Measurements from ENCODE around the gene IRS2. TPM values are rescaled to one million over a fixed set of nuclear protein-coding genes. Genes with fewer than 3 reads are reported as not detected.
A peak's percentile ranks its signal among the peaks of the same experiment; 100 is the strongest.

IRS2 gene
- total RNA-seq, 1 donor from 2014 or later: 20.1 TPM

DNA sequence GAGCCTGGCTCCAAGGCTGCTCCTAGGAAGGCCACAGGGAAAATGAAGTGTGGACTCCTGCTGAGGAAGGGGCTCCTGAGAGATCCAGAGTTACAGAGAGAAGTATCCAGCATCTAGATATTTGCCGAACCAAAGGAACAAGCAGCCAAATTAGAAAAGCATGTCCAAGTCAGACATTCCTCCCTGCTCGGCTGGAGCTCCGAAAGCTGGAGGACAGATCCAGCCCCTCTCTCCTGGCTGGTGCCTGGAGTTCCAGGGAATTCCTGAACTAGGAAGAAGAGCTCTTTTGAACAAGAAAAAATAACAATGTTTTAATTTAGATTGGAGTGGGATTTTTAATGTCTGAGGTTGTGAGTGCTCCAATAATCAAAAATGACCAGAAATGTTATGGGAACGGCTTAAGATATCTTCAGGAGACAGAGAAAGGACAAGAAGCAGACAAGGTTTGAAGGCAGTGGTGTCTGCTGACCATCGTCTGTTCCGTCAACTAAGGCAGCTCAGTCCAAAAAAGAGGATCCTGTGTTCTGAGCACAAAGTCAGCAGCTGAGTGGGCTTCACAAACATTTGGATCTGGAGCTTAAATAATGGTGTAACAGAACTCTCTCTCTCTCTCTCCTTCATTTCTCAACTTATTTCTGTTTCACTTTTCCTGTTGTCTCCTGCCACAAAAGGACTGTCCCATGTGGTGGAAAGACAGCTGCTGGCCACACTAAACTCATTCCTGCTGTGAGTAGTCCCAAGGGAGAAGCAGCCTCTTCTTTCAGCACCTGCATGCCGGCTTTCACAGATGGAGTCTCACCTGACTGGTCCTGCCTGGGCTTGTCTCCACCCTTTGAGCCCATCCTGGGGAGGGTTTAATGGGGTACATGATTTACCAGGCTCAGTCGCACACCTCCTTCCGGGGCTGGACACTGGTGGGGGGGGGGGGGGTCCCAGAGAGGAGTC is 31.5 kb upstream of the IRS2 start:
- peak overlapping the region; percentile 66 for H3K4me2 ChIP-seq (ENCODE audit: low read length)
- peaks cover 27% of the 10 kb centered on the region for H3K4me1 ChIP-seq (ENCODE audit: insufficient read depth, low read length)
- no peak overlapping the region for H3K4me3 Mint-ChIP-seq (ENCODE audit: unreplicated experiment)
- no peaks in the 10 kb centered on the region for H3K79me2 ChIP-seq (ENCODE audit: insufficient read depth, low read length)
- no peak overlapping the region for H3K27ac ChIP-seq (ENCODE audit: low read depth, low read length)
- DNase-seq (ENCODE audit: low read depth) (no peak), FAIRE-seq (peak; percentile 29)
- H3K27me3 Mint-ChIP-seq (ENCODE audit: low read depth, unreplicated experiment): peaks cover 8% of the 10 kb centered on the region
- no peak for TF ChIP-seq EZH2 (IDR thresholded peaks at IDR 0.05; ENCODE audit: insufficient read depth, low read length)
- TF ChIP-seq, protein P1, sequence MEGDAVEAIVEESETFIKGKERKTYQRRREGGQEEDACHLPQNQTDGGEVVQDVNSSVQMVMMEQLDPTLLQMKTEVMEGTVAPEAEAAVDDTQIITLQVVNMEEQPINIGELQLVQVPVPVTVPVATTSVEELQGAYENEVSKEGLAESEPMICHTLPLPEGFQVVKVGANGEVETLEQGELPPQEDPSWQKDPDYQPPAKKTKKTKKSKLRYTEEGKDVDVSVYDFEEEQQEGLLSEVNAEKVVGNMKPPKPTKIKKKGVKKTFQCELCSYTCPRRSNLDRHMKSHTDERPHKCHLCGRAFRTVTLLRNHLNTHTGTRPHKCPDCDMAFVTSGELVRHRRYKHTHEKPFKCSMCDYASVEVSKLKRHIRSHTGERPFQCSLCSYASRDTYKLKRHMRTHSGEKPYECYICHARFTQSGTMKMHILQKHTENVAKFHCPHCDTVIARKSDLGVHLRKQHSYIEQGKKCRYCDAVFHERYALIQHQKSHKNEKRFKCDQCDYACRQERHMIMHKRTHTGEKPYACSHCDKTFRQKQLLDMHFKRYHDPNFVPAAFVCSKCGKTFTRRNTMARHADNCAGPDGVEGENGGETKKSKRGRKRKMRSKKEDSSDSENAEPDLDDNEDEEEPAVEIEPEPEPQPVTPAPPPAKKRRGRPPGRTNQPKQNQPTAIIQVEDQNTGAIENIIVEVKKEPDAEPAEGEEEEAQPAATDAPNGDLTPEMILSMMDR (IDR thresholded peaks at IDR 0.05; ENCODE audit: insufficient read depth, low read depth, low read length): no peak
- no peaks in the 10 kb centered on the region for H3K9me3 Mint-ChIP-seq (ENCODE audit: unreplicated experiment)
- H4K20me1 ChIP-seq (ENCODE audit: insufficient read depth, low read length): no peaks in the 10 kb centered on the region
- H3K36me3 ChIP-seq (ENCODE audit: insufficient read depth, low read length): no peaks in the 10 kb centered on the region
- H3K27ac Mint-ChIP-seq (ENCODE audit: unreplicated experiment): no peak overlapping the region
- peaks cover 23% of the 10 kb centered on the region for H3K4me1 Mint-ChIP-seq (ENCODE audit: low read depth, unreplicated experiment)
- no peak overlapping the region for H3K4me3 ChIP-seq (ENCODE audit: insufficient read depth, low read depth, low read length)
- H3K36me3 Mint-ChIP-seq (ENCODE audit: low read depth, unreplicated experiment): peaks cover 2% of the 10 kb centered on the region
- H3K27me3 ChIP-seq (ENCODE audit: insufficient read depth, low read length): no peaks in the 10 kb centered on the region
- no peak overlapping the region for H2AFZ ChIP-seq (ENCODE audit: low read depth, low read length)
- no peak overlapping the region for H3K9ac ChIP-seq (ENCODE audit: low read length)
- no peaks in the 10 kb centered on the region for H3K9me3 ChIP-seq (ENCODE audit: insufficient read depth, low read depth, low read length)

DNA sequence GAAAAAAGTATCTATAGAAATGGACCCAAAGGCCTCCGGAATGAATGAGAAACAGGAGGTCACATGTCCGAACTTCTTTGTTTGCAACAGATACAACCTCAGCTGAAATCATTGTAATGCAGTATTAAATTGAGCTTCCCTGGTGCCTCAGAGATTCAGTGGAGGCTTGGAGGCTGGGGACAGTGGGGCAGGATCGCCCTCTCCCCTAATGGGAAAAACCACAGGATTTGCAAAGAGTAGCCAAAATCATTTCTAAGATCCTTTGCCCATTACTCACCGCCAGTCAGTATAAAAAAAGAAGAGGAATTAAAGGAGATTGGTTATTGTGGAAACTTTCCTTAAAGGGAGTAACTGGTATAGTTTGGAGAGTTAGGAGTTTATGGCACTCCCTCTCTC is 30.4 kb upstream of the IRS2 start:
- no peaks in the 10 kb centered on the region for H4K20me1 ChIP-seq (ENCODE audit: insufficient read depth, low read length)
- Mint-ChIP-seq H3K9me3 (ENCODE audit: unreplicated experiment) (peaks cover 1% of the 10 kb centered on the region), H3K36me3 (ENCODE audit: low read depth, unreplicated experiment) (peaks cover 2% of the 10 kb centered on the region), H3K4me1 (ENCODE audit: low read depth, unreplicated experiment) (peaks cover 23% of the 10 kb centered on the region), H3K27ac (ENCODE audit: unreplicated experiment) (no peak overlapping the region), H3K27me3 (ENCODE audit: low read depth, unreplicated experiment) (peaks cover 11% of the 10 kb centered on the region), H3K4me3 (ENCODE audit: unreplicated experiment) (peak overlapping the region; percentile 23)
- no peak for FAIRE-seq
- H3K9me3 ChIP-seq (ENCODE audit: insufficient read depth, low read depth, low read length): no peaks in the 10 kb centered on the region
- no peak overlapping the region for H3K4me3 ChIP-seq (ENCODE audit: insufficient read depth, low read depth, low read length)
- H3K27ac ChIP-seq (ENCODE audit: low read depth, low read length): peak overlapping the region; percentile 10
- H3K79me2 ChIP-seq (ENCODE audit: insufficient read depth, low read length): no peaks in the 10 kb centered on the region
- peaks cover 27% of the 10 kb centered on the region for H3K4me1 ChIP-seq (ENCODE audit: insufficient read depth, low read length)
- no peaks in the 10 kb centered on the region for H3K27me3 ChIP-seq (ENCODE audit: insufficient read depth, low read length)
- no peak overlapping the region for H2AFZ ChIP-seq (ENCODE audit: low read depth, low read length)
- peak; percentile 80 for DNase-seq (ENCODE audit: low read depth)
- no peak overlapping the region for H3K9ac ChIP-seq (ENCODE audit: low read length)
- no peak for TF ChIP-seq EZH2 (IDR thresholded peaks at IDR 0.05; ENCODE audit: insufficient read depth, low read length)
- TF ChIP-seq, protein P1 (IDR thresholded peaks at IDR 0.05; ENCODE audit: insufficient read depth, low read depth, low read length): no peak
- no peaks in the 10 kb centered on the region for H3K36me3 ChIP-seq (ENCODE audit: insufficient read depth, low read length)
- H3K4me2 ChIP-seq (ENCODE audit: low read length): peak overlapping the region; percentile 66

All from astrocyte (in vitro differentiated cells and primary cell).